ENCODE data around the gene BTBD10. TPM values are rescaled to one million over a fixed set of nuclear protein-coding genes. Genes with fewer than 3 reads are reported as not detected.

BTBD10 gene
- total RNA-seq, 1 experiment from 2014 or later: 23.3 TPM

GRCh38 chr11:13487661-13488030 lies 24.6 kb upstream of the BTBD10 start:
- peaks cover 7 to 24% of the 10 kb centered on the region in 2 experiments for H3K9me3 Mint-ChIP-seq
- no peaks in the 10 kb centered on the region for H4K20me1 ChIP-seq (ENCODE audit: control insufficient read depth, insufficient read depth, insufficient read length)
- no peak overlapping the region for H2BK20ac ChIP-seq (ENCODE audit: low read depth, low read length, poor library complexity, severe bottlenecking)
- H4K91ac ChIP-seq (ENCODE audit: insufficient read length, low read depth, low read length): no peak overlapping the region
- H3K79me2 ChIP-seq (ENCODE audit: insufficient read depth, low read length): no peaks in the 10 kb centered on the region
- H2AFZ ChIP-seq (ENCODE audit: low read length): peak overlapping the region; percentile 88
- peak overlapping the region in 1 of 2 experiments; percentile 37; a peak in 2 of 5 replicates for H3K4me3 Mint-ChIP-seq
- no peak overlapping the region for H2BK5ac ChIP-seq (ENCODE audit: insufficient read length, low read length)
- no peak overlapping the region for H3T11ph ChIP-seq (ENCODE audit: low read length)
- H3K4me1 ChIP-seq (ENCODE audit: insufficient read depth, low read length): no peaks in the 10 kb centered on the region
- H3K36me3 Mint-ChIP-seq (ENCODE audit: insufficient read depth in 1 of 3, low read depth in 3 of 3): peaks cover 0 to 5% (median 0%) of the 10 kb centered on the region in 3 experiments; a peak in 4 of 7 replicates
- peak overlapping the region; percentile 79 for H3K56ac ChIP-seq (ENCODE audit: insufficient read length, low read depth, low read length)
- no peak overlapping the region for H2BK12ac ChIP-seq (ENCODE audit: insufficient read length, low read depth, low read length)
- H3K23me2 ChIP-seq (ENCODE audit: insufficient read length, low read depth, low read length, poor library complexity, severe bottlenecking): no peaks in the 10 kb centered on the region
- H3K27ac Mint-ChIP-seq: no peak overlapping the region
- H3K79me1 ChIP-seq (ENCODE audit: insufficient read depth, low read depth, low read length, poor library complexity, severe bottlenecking): no peaks in the 10 kb centered on the region
- no peak overlapping the region for H4K8ac ChIP-seq (replicated peaks; ENCODE audit: insufficient read length, low read depth, low read length)
- DNase-seq: peak; percentile 75
- no peak overlapping the region for H3K14ac ChIP-seq (ENCODE audit: insufficient read depth, low read length)
- peaks cover 3% of the 10 kb centered on the region for H3K27me3 Mint-ChIP-seq (ENCODE audit: low read depth)
- H3K9ac ChIP-seq (ENCODE audit: extremely low read depth, insufficient read length, low read length): no peak overlapping the region
- peak overlapping the region; percentile 60 for H3K4me2 ChIP-seq (ENCODE audit: insufficient read depth, insufficient read length, low read length)
- H4K5ac ChIP-seq (ENCODE audit: insufficient read length, low read depth, low read length): no peak overlapping the region
- no peak overlapping the region for H2BK120ac ChIP-seq (ENCODE audit: low read depth, low read length, poor library complexity, severe bottlenecking)
- no peaks in the 10 kb centered on the region for H3K27me3 ChIP-seq (ENCODE audit: insufficient read depth, low read length)
- H3K27ac ChIP-seq (ENCODE audit: insufficient read length, low read depth, low read length): no peak overlapping the region
- H3K9me3 ChIP-seq (ENCODE audit: control insufficient read depth, low read depth, low read length): no peaks in the 10 kb centered on the region
- WGBS (ENCODE audit: extremely low coverage, insufficient read length, low lambda C conversion rate): no CpG with 5 or more reads among the region's 5 CpGs
- H3K23ac ChIP-seq (ENCODE audit: insufficient read length, low read depth, low read length): no peak overlapping the region
- H3K4me1 Mint-ChIP-seq: no peaks in the 10 kb centered on the region; a peak in 1 of 4 replicates
- no peak overlapping the region for H2AK5ac ChIP-seq (ENCODE audit: insufficient read length, low read length)
- no peak overlapping the region for H2BK15ac ChIP-seq (ENCODE audit: low read depth, low read length)
- H3K4ac ChIP-seq (ENCODE audit: low read depth, low read length): no peak overlapping the region
- TF ChIP-seq CTCF (conservative IDR thresholded peaks at IDR 0.05): peak; percentile 48; the same call in 2 of the 3 replicates
- no peak overlapping the region for H3K18ac ChIP-seq (ENCODE audit: insufficient read length, low read depth, low read length)

Measured in H9 (cell line).